PC-9 (cell line): ENCODE data around the gene ZFP36L1. TPM values are rescaled to one million over a fixed set of nuclear protein-coding genes. Genes with fewer than 3 reads are reported as not detected.
A peak's percentile ranks its signal among the peaks of the same experiment; 100 is the strongest.

Experiments used
- BruUV-seq: library from RNA; stranded (reverse); fragments of 400-500 nt; replicated peaks from 2 replicates; lab custom pipeline; 2021; lab: Mats Ljungman, UMichigan
- CTCF ChIA-PET: fragments of 300-600 bp; sonication (Branson Sonifier 250); formaldehyde crosslinking; loops from one replicate; lab custom pipeline; 2022; ENCODE audit warnings: antibody characterized with exemption; lab: Charles Lee
- POLR2A ChIA-PET: fragments of 300-600 bp; sonication (Branson Sonifier 250); formaldehyde crosslinking; loops from one replicate; lab custom pipeline; 2022; ENCODE audit warnings: antibody characterized with exemption; ENCODE audit not compliant: unreplicated experiment; lab: Charles Lee
- DNase-seq, 2 experiments: peaks; one replicate each; pipeline versions ENCODE4 v3.0.0 to v3.0.0-alpha.2; 2015 to 2022; ENCODE audit warnings: mixed read lengths in 1 of 2
- H2AFZ ChIP-seq: fragments of 200-600 bp; sonication (generic); 2 replicates; pipeline ENCODE4 v1.8.1; 2017; ENCODE audit warnings: antibody characterized with exemption
- H3F3A ChIP-seq: fragments of 200-600 bp; sonication (generic); 2 replicates; pipeline ENCODE4 v1.8.1; 2017; ENCODE audit warnings: antibody characterized with exemption, mild to moderate bottlenecking, low read depth; ENCODE audit not compliant: insufficient read depth
- H3K27ac ChIP-seq: fragments of 200-600 bp; sonication (generic); 2 replicates; pipeline ENCODE4 v1.6.1; 2016; ENCODE audit warnings: mixed run types
- H3K27me3 ChIP-seq: fragments of 200-600 bp; sonication (generic); 2 replicates; pipeline ENCODE4 v1.6.1; 2016; ENCODE audit warnings: low read depth, mixed run types; ENCODE audit not compliant: insufficient read depth
- H3K36me3 ChIP-seq: fragments of 200-600 bp; sonication (generic); 2 replicates; pipeline ENCODE4 v1.6.1; 2016; ENCODE audit warnings: low read depth, mixed run types
- H3K4me1 ChIP-seq: fragments of 200-600 bp; sonication (generic); replicated peaks from 2 replicates; pipeline ENCODE4 v1.6.1; 2016; ENCODE audit warnings: mixed run types; ENCODE audit not compliant: insufficient read depth
- H3K4me2 ChIP-seq: fragments of 200-600 bp; sonication (generic); 2 replicates; pipeline ENCODE4 v1.6.1; 2017; ENCODE audit warnings: mixed run types
- H3K4me3 ChIP-seq: fragments of 200-600 bp; sonication (generic); 2 replicates; pipeline ENCODE4 v1.6.1; 2016; ENCODE audit warnings: mixed run types
- H3K79me2 ChIP-seq: fragments of 200-600 bp; sonication (generic); 2 replicates; pipeline ENCODE4 v1.6.1; 2017; ENCODE audit warnings: low read depth, mixed run types
- H3K9me2 ChIP-seq: fragments of 200-600 bp; sonication (generic); 2 replicates; pipeline ENCODE4 v1.8.1; 2017; ENCODE audit warnings: mild to moderate bottlenecking; ENCODE audit not compliant: insufficient read depth
- H3K9me3 ChIP-seq: fragments of 200-600 bp; sonication (generic); 2 replicates; pipeline ENCODE4 v1.8.1; 2016; ENCODE audit warnings: low read depth; ENCODE audit not compliant: insufficient read depth
- H4K20me1 ChIP-seq: fragments of 200-600 bp; sonication (generic); 2 replicates; pipeline ENCODE4 v1.8.1; 2017; ENCODE audit not compliant: insufficient read depth
- CTCF ChIP-seq: fragments of 200-600 bp; sonication (generic); conservative IDR thresholded peaks from 2 replicates; pipeline ENCODE4 v1.6.1; 2017; ENCODE audit warnings: mixed run types, antibody characterized with exemption, mild to moderate bottlenecking, moderate library complexity
- EZH2 ChIP-seq: fragments of 200-600 bp; sonication (generic); IDR thresholded peaks from 2 replicates; pipeline ENCODE4 v1.8.0; 2017; ENCODE audit warnings: antibody characterized with exemption, low read depth
- intact Hi-C: fragments of 100-400 bp; cut with micrococcal nuclease; formaldehyde crosslinking; loops from one replicate; pipeline ENCODE4 v1.10.0; 2022; ENCODE audit not compliant: unreplicated experiment
- total RNA-seq: library from RNA; stranded (reverse); gene quantifications from 2 replicates; pipeline ENCODE4 v1.2.3, GENCODE V29; 2021

The ZFP36L1 gene
- total RNA-seq, 1 experiment from 2014 or later = 179 TPM

- BruUV-seq = no TSS peak
- ChIA-PET POLR2A (no interaction called here), CTCF (no interaction called here)
Observed at GRCh38 chr14:68798621-68799020, 5.8 kb upstream of the ZFP36L1 start.

GRCh38 chr14:68797121-68797670 lies 4.3 kb upstream of the ZFP36L1 start:
- intact Hi-C loops = no loop called here
- POLR2A ChIA-PET = interaction anchor here (0.5 kb wide), 1 partner anchor 277 kb away, joined by 5 read pairs; no protein-coding TSS in a partner anchor

More at GRCh38 chr14:68798621-68799020, 5.8 kb upstream of the ZFP36L1 start:
- no peak overlapping the region for H3K27ac ChIP-seq
- no peak overlapping the region for H3K4me3 ChIP-seq
- H3K79me2 ChIP-seq = peaks cover 31% of the 10 kb centered on the region
- H3K9me3 ChIP-seq = peaks cover 10% of the 10 kb centered on the region; the same call in 1 of the 2 replicates
- H3F3A ChIP-seq = peaks cover 44% of the 10 kb centered on the region
- H3K4me1 ChIP-seq = peaks cover 28% of the 10 kb centered on the region
- no peaks in the 10 kb centered on the region for H3K9me2 ChIP-seq
- no peak overlapping the region for H2AFZ ChIP-seq
- no peak overlapping the region for H3K4me2 ChIP-seq
- no peaks in the 10 kb centered on the region for H3K27me3 ChIP-seq
- H3K36me3 ChIP-seq = no peaks in the 10 kb centered on the region
- no peaks in the 10 kb centered on the region for H4K20me1 ChIP-seq
- TF ChIP-seq EZH2 = no peak
- no peak for TF ChIP-seq CTCF
- peak in 1 of 2 experiments; percentile 24 for DNase-seq
- intact Hi-C loops = no loop called here

More at GRCh38 chr14:68797121-68797670, 4.3 kb upstream of the ZFP36L1 start:
- DNase-seq = no peak
- CTCF ChIA-PET = no interaction called here
- Histone ChIP-seq H3K4me1 (peaks cover 28% of the 10 kb centered on the region), H3K27ac (peak overlapping the region; percentile 98), H4K20me1 (peaks cover 6% of the 10 kb centered on the region), H3K9me3 (peaks cover 10% of the 10 kb centered on the region; the same call in 1 of the 2 replicates), H3K4me3 (no peak overlapping the region), H3F3A (peaks cover 54% of the 10 kb centered on the region), H3K36me3 (no peaks in the 10 kb centered on the region; the same call in 1 of the 2 replicates), H3K79me2 (peaks cover 40% of the 10 kb centered on the region), H3K27me3 (no peaks in the 10 kb centered on the region), H3K9me2 (no peaks in the 10 kb centered on the region), H2AFZ (no peak overlapping the region), H3K4me2 (peak overlapping the region; percentile 100; the same call in 1 of the 2 replicates)
- BruUV-seq = no TSS peak
- no peak for TF ChIP-seq CTCF
- TF ChIP-seq EZH2 = no peak
